GM12875 (cell line): ENCODE results near the gene WASHC2A.
"Not testable (repeated sequence)": the region's sequence is repeated elsewhere in the genome, so short reads cannot be mapped to it uniquely, and the experiment has no call there.

Experiments used
- H3K4me3 ChIP-seq: one replicate; pipeline ENCODE4 v1.5.1; 2011; ENCODE audit warnings: low read depth, low read length, control low read depth
- TF ChIP-seq, protein P1 (sequence below): IDR thresholded peaks from 2 replicates; pipeline ENCODE4 v1.5.1; 2011; ENCODE audit warnings: low read depth, mild to moderate bottlenecking, control low read depth, inconsistent platforms, low read length, moderate library complexity, borderline replicate concordance; ENCODE audit not compliant: insufficient read depth

Gene WASHC2A

DNA sequence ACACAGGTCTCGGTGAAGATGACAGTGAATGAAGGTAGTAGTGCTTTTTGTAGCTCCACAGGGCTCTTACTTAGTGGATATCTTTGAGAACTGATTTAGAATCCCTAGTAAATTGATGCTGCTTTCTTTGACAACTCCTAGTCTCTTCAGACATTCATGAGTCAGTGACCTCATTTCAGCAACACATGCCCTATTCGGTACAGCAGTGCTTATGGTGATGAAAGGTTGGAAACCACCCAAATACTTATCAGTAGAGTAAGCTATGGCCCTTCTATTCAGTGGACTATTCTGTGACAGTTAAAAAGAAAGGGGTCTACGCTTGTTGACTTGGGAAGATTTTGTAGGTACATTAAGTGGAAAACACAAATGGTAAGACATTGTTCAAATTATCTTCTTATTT is 29.0 kb downstream of the WASHC2A start:
- H3K4me3 ChIP-seq: not testable (repeated sequence)

DNA sequence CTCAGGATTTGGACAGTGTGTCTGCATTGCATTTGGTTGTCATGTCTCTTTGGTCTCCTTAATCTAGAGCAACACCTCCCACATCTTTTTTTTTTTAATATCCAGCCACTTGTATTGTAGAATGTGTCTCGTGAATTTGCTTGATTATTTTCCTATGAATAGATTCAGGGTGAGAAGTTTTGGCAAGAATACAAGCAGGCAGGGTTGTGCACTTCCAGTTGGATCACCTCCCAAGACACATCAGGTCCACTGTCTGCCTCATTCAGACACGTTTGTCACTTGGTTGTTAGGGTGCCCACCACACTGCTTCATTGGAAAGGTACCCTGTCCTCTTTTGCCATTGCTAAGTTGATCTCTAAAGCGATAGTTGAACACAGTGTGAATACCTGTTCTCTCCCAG is 30.9 kb downstream of the WASHC2A start:
- not testable (repeated sequence) for H3K4me3 ChIP-seq

DNA sequence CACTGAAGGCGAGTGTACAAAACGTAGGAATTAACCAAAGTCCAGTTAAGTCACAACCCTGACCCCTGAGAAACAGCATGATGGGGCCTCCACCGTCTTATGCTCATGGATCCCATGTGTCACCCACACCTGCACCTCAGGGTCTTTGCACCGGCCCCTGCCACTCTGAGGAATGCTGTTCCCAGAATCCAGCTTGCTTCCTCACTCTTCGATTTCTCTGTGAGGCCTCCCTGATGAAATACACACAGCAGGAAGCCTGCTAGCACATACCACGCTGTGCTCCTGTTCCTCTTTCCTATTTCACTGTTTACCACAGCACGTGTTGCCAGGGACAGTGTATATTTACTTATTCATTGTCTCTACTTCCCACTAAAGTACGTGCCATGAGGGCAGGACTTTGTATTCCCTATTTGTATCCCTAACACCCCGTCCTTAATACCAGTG is 33.4 kb downstream of the WASHC2A start:
- not testable (repeated sequence) for H3K4me3 ChIP-seq

DNA sequence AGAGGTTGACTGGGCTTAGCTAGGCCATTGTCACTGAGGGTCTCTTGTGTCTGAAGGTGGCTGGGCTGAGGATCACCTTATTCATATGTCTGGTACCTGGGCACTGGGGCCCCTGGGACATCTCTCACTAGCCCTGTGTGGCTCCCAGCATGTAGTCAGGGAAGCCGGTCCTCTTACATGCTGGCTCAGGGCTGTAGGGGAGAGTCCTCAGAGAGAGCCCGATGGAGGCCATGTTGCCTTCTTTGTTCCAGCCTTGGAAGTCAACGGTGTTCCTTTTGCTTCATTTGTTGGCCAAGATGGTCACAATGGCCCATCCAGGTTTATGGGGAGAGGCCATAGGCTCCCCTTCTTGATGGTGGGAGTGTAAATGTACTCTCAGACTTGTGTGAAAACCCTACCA is 34.0 kb downstream of the WASHC2A start:
- not testable (repeated sequence) for H3K4me3 ChIP-seq

DNA sequence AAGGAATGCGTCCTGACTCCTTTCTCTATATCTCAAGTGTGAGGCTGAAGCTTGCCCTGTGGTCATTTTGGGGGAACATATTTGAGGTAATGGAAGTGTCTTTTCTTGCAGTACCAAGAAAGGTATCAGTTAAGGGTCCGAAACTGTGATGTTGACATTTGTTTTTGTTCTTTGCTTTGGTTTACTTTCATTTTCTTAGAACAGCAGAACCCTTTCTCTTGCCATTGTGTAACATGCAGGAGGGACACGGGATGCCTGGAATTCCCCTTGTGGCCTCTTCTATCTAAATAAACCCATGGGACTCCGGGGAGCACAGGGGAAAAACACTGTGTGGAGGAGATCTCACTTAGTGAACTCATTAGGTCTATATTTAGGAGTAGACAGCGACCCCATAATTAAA is 34.5 kb downstream of the WASHC2A start:
- not testable (repeated sequence) for H3K4me3 ChIP-seq

DNA sequence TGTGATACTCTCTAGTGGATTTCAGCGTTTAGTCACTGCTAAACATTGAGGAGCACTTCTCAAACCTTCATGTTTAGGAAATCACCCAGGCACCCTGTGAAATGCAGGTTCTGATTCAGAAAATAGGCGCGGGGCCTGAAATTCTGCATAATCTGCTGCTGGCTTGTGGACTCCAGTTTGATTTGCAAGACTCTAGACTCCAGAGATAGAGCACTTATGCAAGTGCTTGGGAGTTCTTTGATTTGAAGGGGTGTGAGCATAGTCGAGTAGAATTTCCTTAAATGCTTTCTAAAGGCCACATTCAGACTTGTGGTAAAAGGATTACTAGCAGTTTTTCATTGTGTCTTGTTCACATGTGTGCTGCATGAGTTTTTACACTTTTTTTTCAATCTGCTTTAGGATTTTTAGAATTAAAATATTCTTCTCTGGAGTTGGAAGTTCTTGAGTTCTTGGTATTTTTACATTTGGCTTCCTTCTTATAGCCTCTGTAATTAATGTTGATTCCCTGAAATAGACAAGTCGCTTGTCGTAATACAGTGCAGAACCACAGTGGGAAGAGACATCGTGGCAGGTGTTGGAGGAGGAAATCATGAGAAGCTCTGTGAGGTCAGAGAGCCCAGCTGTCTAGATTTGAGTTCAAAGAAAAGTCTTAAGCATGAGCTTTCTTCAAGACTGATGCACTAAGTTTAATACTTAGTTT is 41.4 kb downstream of the WASHC2A start:
- H3K4me3 ChIP-seq: not testable (repeated sequence)

DNA sequence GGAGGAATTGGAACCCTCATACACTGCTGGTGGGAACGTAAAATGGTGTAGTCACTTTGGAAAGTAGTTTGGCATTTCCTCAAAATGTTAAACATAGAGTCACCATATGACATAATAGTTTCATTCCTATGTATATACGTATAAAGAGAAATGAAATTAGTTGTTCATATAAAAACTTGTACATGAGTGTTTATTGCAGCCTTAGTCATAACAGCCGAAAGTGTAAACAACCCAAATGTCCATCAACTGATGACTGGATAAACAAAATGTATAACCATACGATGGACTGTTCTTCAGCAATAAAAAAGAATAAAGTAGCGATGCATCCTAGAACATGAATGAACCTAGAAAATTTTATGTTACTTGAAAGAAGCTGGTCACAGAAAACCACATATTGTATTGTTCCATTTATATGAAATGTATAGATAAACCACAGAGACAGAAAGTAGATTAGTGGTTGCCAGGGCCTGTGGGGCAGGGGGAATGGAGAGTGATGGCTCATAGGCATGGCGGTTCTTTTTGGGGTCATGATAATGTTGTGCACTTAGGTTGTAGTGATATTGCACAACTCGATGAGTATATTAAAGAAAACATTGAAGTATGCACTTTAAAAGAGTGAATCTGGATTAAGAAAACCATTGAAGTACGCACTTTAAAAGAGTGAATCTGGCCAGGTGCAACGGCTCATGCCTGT is 44.8 kb downstream of the WASHC2A start:
- not testable (repeated sequence) for H3K4me3 ChIP-seq

DNA sequence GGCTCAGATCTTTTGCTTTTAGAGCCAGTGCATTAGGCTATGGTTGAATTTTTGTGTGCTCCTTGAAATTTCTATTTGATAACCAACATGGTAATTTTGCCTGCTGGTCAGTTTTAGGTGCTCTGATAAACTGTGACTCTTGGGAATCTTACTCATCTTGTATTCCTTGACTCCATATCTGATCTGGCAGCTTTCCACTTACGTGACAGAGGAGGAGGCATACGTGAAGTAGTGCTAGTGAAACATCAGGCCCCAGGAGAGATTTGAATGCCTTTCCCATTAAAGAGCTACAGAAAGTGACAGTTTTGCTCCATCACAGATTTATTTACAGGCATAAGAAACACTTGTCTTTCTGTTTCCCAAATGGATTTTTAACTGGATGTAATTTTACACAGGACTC is 59.0 kb downstream of the WASHC2A start:
- H3K4me3 ChIP-seq: not testable (repeated sequence)

DNA sequence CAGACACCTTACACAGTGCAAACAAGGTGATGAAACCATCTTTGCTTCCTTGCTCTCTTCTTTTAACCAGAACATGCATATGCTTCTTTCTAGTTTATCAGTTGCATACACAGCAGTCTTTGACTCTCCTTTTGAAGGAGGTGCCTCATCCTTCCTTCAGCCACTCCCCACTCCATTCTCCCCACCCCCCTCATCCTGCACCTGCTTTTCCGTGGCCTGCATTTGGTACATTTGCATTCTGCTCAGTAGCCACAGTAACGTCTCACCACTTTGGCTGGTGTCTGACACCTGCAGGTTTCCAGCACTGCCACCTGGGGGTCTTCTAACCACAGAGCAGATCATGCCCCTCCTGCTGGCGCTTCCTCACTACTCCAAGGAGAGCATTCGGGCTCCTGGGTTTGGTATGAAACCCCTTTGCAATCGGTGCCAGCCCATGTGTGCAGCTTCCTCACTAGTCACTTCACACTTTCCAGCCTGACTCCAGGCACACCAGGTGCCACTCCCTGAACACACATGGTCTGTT is 60.1 kb downstream of the WASHC2A start:
- H3K4me3 ChIP-seq: not testable (repeated sequence)

DNA sequence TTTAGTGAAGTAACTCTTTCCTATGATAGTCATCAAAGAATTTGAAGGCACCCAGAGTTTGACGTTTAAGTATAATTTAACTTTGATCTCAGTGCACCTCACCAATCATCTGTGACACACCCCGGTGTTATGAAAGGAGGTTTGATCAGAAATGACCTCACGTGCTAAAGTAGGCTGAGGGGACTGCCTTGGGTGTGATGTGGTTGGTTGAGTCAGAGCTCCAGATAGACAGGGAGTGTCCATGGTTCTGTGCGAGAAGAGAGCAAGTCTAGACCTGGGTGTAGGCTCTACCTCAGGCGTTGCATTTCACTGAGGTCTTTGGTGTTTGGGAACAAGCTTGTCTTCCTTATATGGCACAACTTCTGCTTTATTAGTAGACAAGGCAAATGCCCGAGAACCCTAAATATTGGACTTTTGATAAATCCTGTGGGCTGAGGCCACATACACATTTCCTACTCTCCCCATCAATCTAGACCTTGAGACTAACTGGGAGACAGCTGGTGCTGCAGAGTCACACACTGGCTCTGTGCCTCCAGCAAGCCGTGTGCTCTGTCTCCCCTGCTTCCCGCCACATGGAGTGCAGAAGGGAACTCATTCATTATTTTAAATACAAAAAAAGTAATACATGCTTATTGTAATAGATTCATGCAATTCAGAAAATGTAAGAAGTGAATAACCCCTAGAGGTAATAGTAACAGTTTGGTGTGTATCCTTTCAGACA is 63.7 kb downstream of the WASHC2A start:
- H3K4me3 ChIP-seq: not testable (repeated sequence)

DNA sequence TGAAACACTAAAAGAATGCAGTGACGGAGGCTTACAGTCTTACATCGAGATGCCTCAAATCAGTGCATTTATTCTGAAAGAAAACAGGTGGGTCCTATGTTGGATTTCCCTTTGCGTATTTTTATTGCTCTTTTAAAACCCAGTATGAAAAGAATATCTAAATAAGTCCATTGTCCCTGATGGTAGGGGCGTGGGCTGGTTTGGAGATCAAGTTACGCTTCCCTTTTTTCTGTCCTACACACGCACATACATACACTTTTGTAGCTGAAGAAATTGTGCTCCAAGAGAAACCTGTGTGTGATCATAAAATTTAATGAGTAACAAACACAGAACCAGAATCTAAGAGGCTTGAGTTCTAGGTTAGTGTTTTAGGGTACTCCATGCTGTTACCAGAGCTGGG is 64.6 kb downstream of the WASHC2A start:
- H3K4me3 ChIP-seq: not testable (repeated sequence)

DNA sequence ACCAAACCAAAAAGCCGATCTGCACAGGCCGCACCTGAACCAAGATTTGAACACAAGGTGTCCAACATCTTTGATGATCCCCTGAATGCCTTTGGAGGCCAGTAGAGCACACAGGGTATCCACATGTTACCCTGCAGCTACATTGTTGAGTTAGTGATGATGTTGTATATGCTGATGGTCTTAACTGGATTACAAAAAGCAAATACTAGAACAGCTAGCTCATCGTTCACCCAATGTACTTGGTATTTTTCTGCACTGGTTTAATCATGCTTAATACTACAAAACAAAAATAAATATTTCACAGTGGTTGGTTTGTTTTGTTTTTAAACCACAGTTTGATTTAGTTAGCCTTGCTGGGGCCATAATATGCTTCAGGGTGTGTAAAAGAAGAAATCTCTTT is 65.1 kb downstream of the WASHC2A start:
- H3K4me3 ChIP-seq: not testable (repeated sequence)

DNA sequence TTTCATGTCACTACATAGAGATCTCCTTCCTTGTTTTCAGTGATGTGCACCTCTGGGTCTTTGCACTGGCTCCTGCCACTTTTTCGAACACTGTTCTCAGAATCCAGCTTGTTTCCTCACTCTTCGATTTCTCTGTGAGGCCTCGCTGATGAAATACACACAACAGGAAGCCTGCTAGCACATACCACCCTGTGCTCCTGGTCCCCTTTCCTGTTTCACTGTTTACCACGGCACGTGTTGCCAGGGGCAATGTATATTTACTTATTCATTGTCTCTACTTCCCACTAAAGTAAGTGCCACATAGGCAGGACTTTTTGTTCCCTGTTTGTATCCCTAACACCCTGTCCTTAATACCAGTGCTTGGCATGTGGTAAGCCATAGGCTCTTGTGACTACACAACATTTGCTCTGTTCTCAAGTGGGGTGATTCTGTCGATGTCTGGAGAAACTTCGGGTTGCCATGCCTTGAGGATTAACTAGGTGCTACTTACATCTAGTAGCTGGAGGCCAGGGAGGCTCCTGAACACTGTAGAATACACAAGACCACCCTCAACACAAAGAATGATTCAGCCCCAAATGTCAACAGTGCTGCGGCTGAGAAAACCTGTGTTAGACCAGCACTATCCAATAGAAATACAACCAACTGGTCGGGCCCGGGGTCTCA is 75.9 kb downstream of the WASHC2A start:
- H3K4me3 ChIP-seq: not testable (repeated sequence)

DNA sequence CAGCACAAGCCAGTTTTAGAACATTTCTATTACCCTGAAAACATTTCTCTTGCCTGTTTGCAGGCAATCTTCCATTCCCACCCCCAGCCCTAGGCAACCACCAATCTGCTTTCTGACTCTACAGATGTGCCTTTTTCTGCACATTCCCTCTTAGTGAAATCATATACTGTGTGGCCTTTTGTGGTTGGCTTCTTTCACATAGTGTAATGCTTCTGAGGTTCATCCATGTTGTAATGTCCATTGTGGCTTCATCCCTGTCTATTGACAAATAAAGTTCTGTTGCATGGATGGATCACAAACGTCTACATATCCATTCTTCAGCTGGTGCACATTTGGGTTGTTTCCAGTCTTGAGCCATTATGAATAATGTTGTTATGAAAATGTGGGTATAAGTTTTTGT is 77.8 kb downstream of the WASHC2A start:
- not testable (repeated sequence) for H3K4me3 ChIP-seq

DNA sequence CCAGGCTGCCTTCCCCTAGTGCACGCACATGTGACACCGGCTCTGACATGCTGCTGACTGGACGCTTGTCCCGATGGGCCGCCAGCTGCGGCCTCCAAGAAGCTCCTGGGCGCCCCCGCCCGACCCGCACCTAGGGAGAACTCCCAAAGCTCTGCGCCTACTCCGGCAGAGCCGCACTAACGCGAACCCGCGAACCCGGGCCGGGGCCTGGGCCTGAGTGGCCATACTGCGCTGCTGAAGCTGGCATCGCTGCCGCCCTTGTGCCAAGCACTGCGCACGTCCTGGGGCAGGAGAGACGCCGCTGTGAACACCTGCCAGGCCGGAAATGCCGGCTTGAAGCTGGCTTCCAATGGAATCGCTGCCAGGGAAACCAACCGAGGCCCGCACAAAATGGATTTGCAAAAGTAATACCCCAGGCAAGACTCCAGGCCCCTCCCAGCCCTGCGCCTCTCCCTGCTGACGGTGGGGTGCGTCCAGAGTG is 85.1 kb downstream of the WASHC2A start:
- no peak overlapping the region for H3K4me3 ChIP-seq

DNA sequence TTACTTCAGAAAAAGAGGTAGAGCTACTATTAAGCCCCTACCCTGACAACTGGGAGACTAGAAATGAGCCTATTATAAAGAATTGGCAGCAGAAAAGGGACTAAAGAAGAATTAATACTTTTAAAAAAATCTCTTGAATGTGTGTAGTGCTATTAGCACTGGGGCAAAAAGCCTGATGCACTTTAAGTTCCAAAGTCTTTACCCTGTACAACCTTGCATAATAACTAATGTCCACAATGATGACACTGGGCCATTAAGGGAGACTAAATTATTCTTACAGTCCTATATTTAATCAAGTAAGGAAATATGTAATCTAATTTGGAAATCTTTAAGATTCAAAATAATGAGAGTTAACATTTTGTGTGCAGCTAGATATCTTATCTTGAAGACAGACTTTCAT is 90.1 kb downstream of the WASHC2A start:
- not testable (repeated sequence) for H3K4me3 ChIP-seq

More for the DNA sequence above, 85.1 kb downstream of the WASHC2A start:
- TF ChIP-seq, protein P1, sequence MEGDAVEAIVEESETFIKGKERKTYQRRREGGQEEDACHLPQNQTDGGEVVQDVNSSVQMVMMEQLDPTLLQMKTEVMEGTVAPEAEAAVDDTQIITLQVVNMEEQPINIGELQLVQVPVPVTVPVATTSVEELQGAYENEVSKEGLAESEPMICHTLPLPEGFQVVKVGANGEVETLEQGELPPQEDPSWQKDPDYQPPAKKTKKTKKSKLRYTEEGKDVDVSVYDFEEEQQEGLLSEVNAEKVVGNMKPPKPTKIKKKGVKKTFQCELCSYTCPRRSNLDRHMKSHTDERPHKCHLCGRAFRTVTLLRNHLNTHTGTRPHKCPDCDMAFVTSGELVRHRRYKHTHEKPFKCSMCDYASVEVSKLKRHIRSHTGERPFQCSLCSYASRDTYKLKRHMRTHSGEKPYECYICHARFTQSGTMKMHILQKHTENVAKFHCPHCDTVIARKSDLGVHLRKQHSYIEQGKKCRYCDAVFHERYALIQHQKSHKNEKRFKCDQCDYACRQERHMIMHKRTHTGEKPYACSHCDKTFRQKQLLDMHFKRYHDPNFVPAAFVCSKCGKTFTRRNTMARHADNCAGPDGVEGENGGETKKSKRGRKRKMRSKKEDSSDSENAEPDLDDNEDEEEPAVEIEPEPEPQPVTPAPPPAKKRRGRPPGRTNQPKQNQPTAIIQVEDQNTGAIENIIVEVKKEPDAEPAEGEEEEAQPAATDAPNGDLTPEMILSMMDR: no peak

DNA sequence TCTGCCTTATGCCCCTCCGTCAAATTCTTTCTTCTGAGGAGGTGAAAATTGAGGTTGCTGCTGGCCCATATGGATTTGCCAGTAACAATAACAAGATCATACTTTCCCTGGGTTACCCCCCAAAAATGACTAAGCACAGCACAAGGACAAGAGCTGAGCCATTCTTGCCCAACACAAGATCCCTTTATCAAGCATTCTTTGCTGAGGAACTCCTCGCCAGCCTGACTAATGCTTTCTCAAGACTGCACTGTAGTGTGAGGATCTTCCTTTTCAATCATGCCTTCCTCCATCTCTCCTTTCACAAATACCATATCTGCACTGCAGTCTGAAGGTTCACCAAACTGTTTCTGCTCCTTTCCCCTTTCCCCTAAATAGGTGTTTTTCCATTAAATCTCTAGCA is 92.1 kb downstream of the WASHC2A start:
- H3K4me3 ChIP-seq: not testable (repeated sequence)

DNA sequence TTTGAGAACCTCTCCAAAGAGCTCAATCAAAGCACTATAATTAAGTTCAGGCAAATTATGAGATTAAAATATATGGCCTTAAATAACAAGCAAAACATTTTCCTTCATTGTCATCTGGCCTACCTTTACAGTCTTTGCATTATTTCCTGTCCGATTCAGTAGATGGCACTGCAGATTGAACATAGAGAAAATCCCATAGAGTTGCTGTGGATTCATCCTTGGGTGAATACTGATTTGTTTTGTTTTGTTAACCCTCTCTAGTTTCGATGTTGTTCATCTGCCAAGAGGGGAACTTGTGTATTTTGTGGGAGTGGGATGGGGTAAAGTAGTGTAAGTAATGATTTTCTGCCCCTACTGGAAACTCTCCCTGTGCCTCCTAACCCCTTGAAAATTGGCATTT is 97.3 kb downstream of the WASHC2A start:
- not testable (repeated sequence) for H3K4me3 ChIP-seq

DNA sequence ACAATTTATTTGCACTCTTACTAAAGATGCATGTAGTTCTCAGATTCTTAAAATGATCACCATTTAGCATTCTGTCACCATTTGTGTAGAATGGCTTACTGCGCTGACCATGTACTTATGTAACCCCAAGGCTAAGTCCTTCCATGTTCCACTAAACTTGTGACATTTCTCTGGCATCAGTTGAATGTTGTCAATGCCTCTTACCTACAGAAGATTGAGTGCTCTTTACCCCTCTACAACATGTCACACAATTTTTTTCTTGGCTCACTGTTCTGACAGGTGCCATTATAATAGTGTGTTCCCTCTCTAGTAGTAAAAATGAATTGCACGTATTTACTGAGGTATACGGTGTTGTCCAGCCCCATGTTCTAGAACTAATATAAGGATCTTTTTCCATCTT is 100.1 kb downstream of the WASHC2A start:
- not testable (repeated sequence) for H3K4me3 ChIP-seq
